ENCODE data around the gene NOVA1. TPM values are rescaled to one million over a fixed set of nuclear protein-coding genes. Genes with fewer than 3 reads are reported as not detected.

The NOVA1 gene
- total RNA-seq, 2 donors from 2014 or later: 0.93 to 5.1 TPM

- no peaks in the 10 kb centered on the region for H3K4me1 ChIP-seq
- no peak overlapping the region for H3K4me3 ChIP-seq
- H3K9me3 ChIP-seq: no peaks in the 10 kb centered on the region
- H3K36me3 ChIP-seq: no peaks in the 10 kb centered on the region
- H3K27ac ChIP-seq: no peak overlapping the region
- DNase-seq (ENCODE audit: low spot score): no peak
- no peaks in the 10 kb centered on the region for H3K27me3 ChIP-seq
- no peak for TF ChIP-seq CTCF (IDR thresholded peaks at IDR 0.05)
These were observed 118.9 kb downstream of the NOVA1 start for GRCh38 chr14:26478967-26479366.

GRCh38 chr14:26466862-26467261, 131.0 kb downstream of the NOVA1 start:
- no peak for DNase-seq (ENCODE audit: low spot score)
- H3K4me1 ChIP-seq: no peaks in the 10 kb centered on the region
- H3K4me3 ChIP-seq: no peak overlapping the region
- H3K27ac ChIP-seq: no peak overlapping the region
- no peak for TF ChIP-seq CTCF (IDR thresholded peaks at IDR 0.05)
- no peaks in the 10 kb centered on the region for H3K36me3 ChIP-seq
- no peaks in the 10 kb centered on the region for H3K27me3 ChIP-seq
- H3K9me3 ChIP-seq: no peaks in the 10 kb centered on the region

- no peaks in the 10 kb centered on the region for H3K9me3 ChIP-seq
These were observed 134.7 kb downstream of the NOVA1 start for GRCh38 chr14:26463136-26463535.

GRCh38 chr14:26454105-26454504, 143.7 kb downstream of the NOVA1 start:
- H3K9me3 ChIP-seq: no peaks in the 10 kb centered on the region

More at GRCh38 chr14:26463136-26463535, 134.7 kb downstream of the NOVA1 start:
- DNase-seq (ENCODE audit: low spot score): no peak
- H3K27ac ChIP-seq: no peak overlapping the region
- H3K27me3 ChIP-seq: no peaks in the 10 kb centered on the region
- no peaks in the 10 kb centered on the region for H3K4me1 ChIP-seq
- TF ChIP-seq CTCF (IDR thresholded peaks at IDR 0.05): no peak
- H3K36me3 ChIP-seq: no peaks in the 10 kb centered on the region
- no peak overlapping the region for H3K4me3 ChIP-seq

GRCh38 chr14:26448181-26448855, 149.5 kb downstream of the NOVA1 start:
- H3K27me3 ChIP-seq: no peaks in the 10 kb centered on the region
- no peaks in the 10 kb centered on the region for H3K4me1 ChIP-seq
- no peaks in the 10 kb centered on the region for H3K36me3 ChIP-seq
- H3K9me3 ChIP-seq: no peaks in the 10 kb centered on the region
- no peak overlapping the region for H3K4me3 ChIP-seq
- TF ChIP-seq CTCF (IDR thresholded peaks at IDR 0.05): no peak
- no peak overlapping the region for H3K27ac ChIP-seq
- DNase-seq (ENCODE audit: low spot score): no peak

More at GRCh38 chr14:26454105-26454504, 143.7 kb downstream of the NOVA1 start:
- H3K4me1 ChIP-seq: no peaks in the 10 kb centered on the region
- no peak overlapping the region for H3K27ac ChIP-seq
- H3K36me3 ChIP-seq: no peaks in the 10 kb centered on the region
- TF ChIP-seq CTCF (IDR thresholded peaks at IDR 0.05): no peak
- DNase-seq (ENCODE audit: low spot score): no peak
- H3K27me3 ChIP-seq: no peaks in the 10 kb centered on the region
- H3K4me3 ChIP-seq: no peak overlapping the region

GRCh38 chr14:26444822-26445221, 153.0 kb downstream of the NOVA1 start:
- no peaks in the 10 kb centered on the region for H3K27me3 ChIP-seq
- H3K36me3 ChIP-seq: no peaks in the 10 kb centered on the region
- no peaks in the 10 kb centered on the region for H3K4me1 ChIP-seq

More at GRCh38 chr14:26444822-26445221, 153.0 kb downstream of the NOVA1 start:
- Histone ChIP-seq H3K4me3 (no peak overlapping the region), H3K27ac (no peak overlapping the region), H3K9me3 (no peaks in the 10 kb centered on the region)
- no peak for TF ChIP-seq CTCF (IDR thresholded peaks at IDR 0.05)
- DNase-seq (ENCODE audit: low spot score): no peak

Measured in right atrium auricular region (tissue), 2 donors.